Osteocyte (in vitro differentiated cells): ENCODE results near the gene R3HDM1. TPM values are rescaled to one million over a fixed set of nuclear protein-coding genes. Genes with fewer than 3 reads are reported as not detected.
A peak's percentile ranks its signal among the peaks of the same experiment; 100 is the strongest.

Experiments
- DNase-seq: peaks from one replicate; pipeline ENCODE4 v3.0.0; 2021; ENCODE audit warnings: mixed read lengths; ENCODE audit not compliant: unreplicated experiment; ENCODE audit errors: extremely low spot score
- H3K27ac Mint-ChIP-seq: one replicate; pipeline ENCODE4 v1.8.0; 2021; ENCODE audit warnings: mild to moderate bottlenecking, mixed read lengths; ENCODE audit not compliant: unreplicated experiment
- H3K27me3 Mint-ChIP-seq: one replicate; pipeline ENCODE4 v1.8.0; 2021; ENCODE audit warnings: mixed read lengths; ENCODE audit not compliant: unreplicated experiment
- H3K36me3 Mint-ChIP-seq: one replicate; pipeline ENCODE4 v1.8.0; 2021; ENCODE audit warnings: mixed read lengths; ENCODE audit not compliant: unreplicated experiment
- H3K4me1 Mint-ChIP-seq: one replicate; pipeline ENCODE4 v1.8.0; 2021; ENCODE audit warnings: mixed read lengths; ENCODE audit not compliant: unreplicated experiment
- H3K4me3 Mint-ChIP-seq: one replicate; pipeline ENCODE4 v1.8.0; 2021; ENCODE audit warnings: mild to moderate bottlenecking, moderate library complexity, mixed read lengths; ENCODE audit not compliant: unreplicated experiment
- H3K9me3 Mint-ChIP-seq: one replicate; pipeline ENCODE4 v1.8.0; 2021; ENCODE audit warnings: mixed read lengths; ENCODE audit not compliant: unreplicated experiment
- CTCF ChIP-seq: fragments of 200-600 bp; sonication (generic); IDR thresholded peaks from 2 replicates; pipeline ENCODE4 v1.5.0; 2021; ENCODE audit warnings: antibody characterized with exemption, mild to moderate bottlenecking, moderate library complexity
- total RNA-seq: library from RNA; stranded (reverse); gene quantifications from 2 replicates; pipeline ENCODE4 v1.2.1, GENCODE V29; 2021

The R3HDM1 gene
- total RNA-seq, 1 donor from 2014 or later: 35.0 TPM

GRCh38 chr2:135563793-135564192 lies 32.5 kb downstream of the R3HDM1 start:
- Mint-ChIP-seq H3K36me3 (peaks cover 2% of the 10 kb centered on the region), H3K27me3 (no peaks in the 10 kb centered on the region), H3K4me1 (peaks cover 5% of the 10 kb centered on the region), H3K9me3 (no peaks in the 10 kb centered on the region), H3K4me3 (no peak overlapping the region), H3K27ac (peak overlapping the region; percentile 10)
- no peak for TF ChIP-seq CTCF
- no peak for DNase-seq

GRCh38 chr2:135570884-135571283 lies 39.6 kb downstream of the R3HDM1 start:
- no peak for DNase-seq
- H3K27ac Mint-ChIP-seq: no peak overlapping the region
- H3K36me3 Mint-ChIP-seq: peaks cover 3% of the 10 kb centered on the region
- no peaks in the 10 kb centered on the region for H3K9me3 Mint-ChIP-seq
- no peak for TF ChIP-seq CTCF
- H3K4me1 Mint-ChIP-seq: peaks cover 5% of the 10 kb centered on the region
- no peaks in the 10 kb centered on the region for H3K27me3 Mint-ChIP-seq
- H3K4me3 Mint-ChIP-seq: no peak overlapping the region

- DNase-seq: no peak
- TF ChIP-seq CTCF: peak; percentile 16
- Mint-ChIP-seq H3K27ac (no peak overlapping the region), H3K27me3 (no peaks in the 10 kb centered on the region), H3K36me3 (peaks cover 3% of the 10 kb centered on the region), H3K9me3 (no peaks in the 10 kb centered on the region), H3K4me1 (peaks cover 5% of the 10 kb centered on the region), H3K4me3 (no peak overlapping the region)
These were observed 42.3 kb downstream of the R3HDM1 start for GRCh38 chr2:135573620-135574019.

- Mint-ChIP-seq H3K27ac (no peak overlapping the region), H3K4me1 (no peaks in the 10 kb centered on the region), H3K4me3 (no peak overlapping the region), H3K36me3 (no peaks in the 10 kb centered on the region), H3K27me3 (no peaks in the 10 kb centered on the region), H3K9me3 (no peaks in the 10 kb centered on the region)
- DNase-seq: no peak
- no peak for TF ChIP-seq CTCF
These were observed 50.0 kb downstream of the R3HDM1 start for GRCh38 chr2:135581282-135581681.

- no peaks in the 10 kb centered on the region for H3K27me3 Mint-ChIP-seq
- no peaks in the 10 kb centered on the region for H3K36me3 Mint-ChIP-seq
- TF ChIP-seq CTCF: no peak
- H3K27ac Mint-ChIP-seq: no peak overlapping the region
- no peak for DNase-seq
- no peak overlapping the region for H3K4me3 Mint-ChIP-seq
- H3K9me3 Mint-ChIP-seq: no peaks in the 10 kb centered on the region
- H3K4me1 Mint-ChIP-seq: no peaks in the 10 kb centered on the region
These were observed 51.1 kb downstream of the R3HDM1 start for GRCh38 chr2:135582383-135582782.
